Transverse colon (tissue), 1 donor: Measurements from ENCODE around the gene AMFR.

Experiments
- EP300 ChIP-seq: sonication (generic); formaldehyde crosslinking; IDR thresholded peaks from one replicate; pipeline ENCODE4 v1.6.1; 2017; ENCODE audit warnings: antibody characterized with exemption, low read depth
- POLR2A ChIP-seq: fragments of 450-650 bp; IDR thresholded peaks from one replicate; pipeline ENCODE4 v1.6.1; 2016; ENCODE audit warnings: antibody characterized with exemption, mild to moderate bottlenecking, moderate library complexity

DNA sequence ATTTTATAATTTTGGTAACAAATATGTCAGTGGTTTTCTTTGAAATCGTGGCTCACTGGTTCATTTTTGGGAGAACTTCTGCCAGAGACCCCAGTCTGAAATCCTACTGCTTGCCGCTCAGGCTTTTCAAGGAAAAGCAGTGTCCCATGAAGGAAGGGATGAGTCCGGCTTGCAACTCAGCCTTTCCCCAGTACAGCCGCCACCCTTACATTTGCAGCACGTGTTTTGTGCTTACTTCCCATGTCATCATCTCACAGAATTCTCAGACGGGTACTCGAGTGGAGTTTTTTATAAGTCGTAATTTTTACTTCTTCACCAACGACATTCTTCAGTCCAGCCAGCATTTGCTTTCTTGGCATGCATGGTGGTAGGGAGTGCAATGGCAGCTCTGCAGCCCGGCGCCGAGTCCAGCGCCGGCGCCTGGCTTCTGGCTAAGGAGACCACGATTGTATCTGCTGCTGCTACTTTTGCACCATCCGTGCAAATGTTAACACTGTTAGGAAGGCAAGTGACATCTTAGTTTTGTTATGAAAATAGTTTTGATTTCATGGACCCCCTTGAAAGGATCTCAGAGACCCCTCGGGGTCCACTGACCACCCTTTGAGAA lies 111.0 kb downstream of the AMFR start:
- no peak for TF ChIP-seq POLR2A
- TF ChIP-seq EP300: no peak
